ENCODE results near the gene NR1D2.

Gene NR1D2

DNA sequence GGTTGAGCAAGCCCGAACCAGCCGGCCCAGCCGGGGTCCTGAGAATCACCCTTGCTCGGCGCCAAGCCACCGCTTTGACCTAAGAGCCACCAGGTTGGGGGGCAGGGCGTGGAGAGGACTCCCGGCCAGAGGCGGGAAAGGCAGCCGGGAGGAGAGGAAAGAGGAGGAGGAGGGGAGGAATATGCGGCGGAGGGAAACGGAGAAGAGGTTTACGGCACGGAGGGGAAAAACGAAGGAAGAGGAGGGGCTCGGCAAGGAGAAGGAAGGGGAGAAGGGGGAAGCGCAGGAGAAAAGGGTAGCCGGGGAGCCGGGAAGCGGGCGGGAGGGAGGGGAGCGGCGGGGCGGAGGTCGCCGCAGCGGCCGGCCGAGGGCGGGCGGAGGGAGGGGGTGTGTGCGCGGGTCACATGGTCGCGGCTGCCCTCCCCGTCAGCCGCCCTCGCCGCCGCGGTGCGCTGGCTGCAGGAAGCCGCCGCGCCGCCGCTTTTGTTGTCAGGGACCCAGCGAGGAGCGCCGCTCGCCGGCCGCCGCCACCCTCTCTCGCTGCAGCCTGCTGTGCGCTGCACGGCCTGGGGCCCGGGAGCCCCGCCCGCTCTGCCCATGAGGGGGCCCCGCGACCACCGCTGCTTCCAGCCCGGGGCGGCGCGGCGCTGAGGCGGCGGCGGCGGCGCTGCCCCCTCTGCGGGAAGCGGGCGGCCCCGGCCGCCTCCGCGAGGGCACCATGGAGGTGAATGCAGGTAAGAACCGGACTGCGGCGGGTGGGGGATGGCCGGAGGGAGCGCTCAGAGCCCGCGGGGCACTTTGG, at the start of gene NR1D2 (continued):
- no peak for TF ChIP-seq ZNF621 (tag by site-specific recombination; IDR thresholded peaks at IDR 0.05)
- TF ChIP-seq ZNF660 (tag by site-specific recombination; IDR thresholded peaks at IDR 0.05): 0 out of 2 replicates have a peak, but pooled peaks have one; percentile 26
- TF ChIP-seq GFI1B (tag by site-specific recombination; IDR thresholded peaks at IDR 0.05): peak; percentile 61; the same call in 1 of the 2 replicates
- TF ChIP-seq ZNF391 (tag by site-specific recombination; IDR thresholded peaks at IDR 0.05; ENCODE audit: borderline replicate concordance, low read depth): no peak
- TF ChIP-seq ZNF341 (tag by site-specific recombination; IDR thresholded peaks at IDR 0.05; ENCODE audit: low read depth): peak; percentile 88
- TF ChIP-seq GLIS1 (tag by site-specific recombination; IDR thresholded peaks at IDR 0.05): peak; percentile 86
- TF ChIP-seq OSR2 (tag by site-specific recombination; IDR thresholded peaks at IDR 0.05): 0 out of 2 replicates have a peak, but pooled peaks have one; percentile 37
- TF ChIP-seq ZNF670 (tag by site-specific recombination; IDR thresholded peaks at IDR 0.05; ENCODE audit: low read depth): no peak
- TF ChIP-seq ZNF423 (tag by site-specific recombination; IDR thresholded peaks at IDR 0.05): 0 out of 2 replicates have a peak, but pooled peaks have one; percentile 17
- no peak for TF ChIP-seq ZNF518A (tag by site-specific recombination; conservative IDR thresholded peaks at IDR 0.05; ENCODE audit: low read depth)
- TF ChIP-seq, protein P1, sequence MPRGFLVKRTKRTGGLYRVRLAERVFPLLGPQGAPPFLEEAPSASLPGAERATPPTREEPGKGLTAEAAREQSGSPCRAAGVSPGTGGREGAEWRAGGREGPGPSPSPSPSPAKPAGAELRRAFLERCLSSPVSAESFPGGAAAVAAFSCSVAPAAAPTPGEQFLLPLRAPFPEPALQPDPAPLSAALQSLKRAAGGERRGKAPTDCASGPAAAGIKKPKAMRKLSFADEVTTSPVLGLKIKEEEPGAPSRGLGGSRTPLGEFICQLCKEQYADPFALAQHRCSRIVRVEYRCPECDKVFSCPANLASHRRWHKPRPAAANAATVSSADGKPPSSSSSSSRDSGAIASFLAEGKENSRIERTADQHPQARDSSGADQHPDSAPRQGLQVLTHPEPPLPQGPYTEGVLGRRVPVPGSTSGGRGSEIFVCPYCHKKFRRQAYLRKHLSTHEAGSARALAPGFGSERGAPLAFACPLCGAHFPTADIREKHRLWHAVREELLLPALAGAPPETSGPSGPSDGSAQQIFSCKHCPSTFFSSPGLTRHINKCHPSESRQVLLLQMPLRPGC (tag by site-specific recombination; IDR thresholded peaks at IDR 0.05): 0 out of 2 replicates have a peak, but pooled peaks have one; percentile 50
- peak; percentile 54; the same call in 1 of the 2 replicates for TF ChIP-seq PRDM4 (tag by site-specific recombination; IDR thresholded peaks at IDR 0.05)
- TF ChIP-seq ZNF2 (tag by site-specific recombination; IDR thresholded peaks at IDR 0.05): 0 out of 2 replicates have a peak, but pooled peaks have one; percentile 46
- 0 out of 2 replicates have a peak, but pooled peaks have one; percentile 28 for TF ChIP-seq WT1 (tag by site-specific recombination; IDR thresholded peaks at IDR 0.05)
- 0 out of 2 replicates have a peak, but pooled peaks have one; percentile 49 for TF ChIP-seq ZNF610 (tag by site-specific recombination; IDR thresholded peaks at IDR 0.05; ENCODE audit: borderline replicate concordance)
- TF ChIP-seq ZNF623 (tag by site-specific recombination; IDR thresholded peaks at IDR 0.05): no peak
- TF ChIP-seq, protein P2, sequence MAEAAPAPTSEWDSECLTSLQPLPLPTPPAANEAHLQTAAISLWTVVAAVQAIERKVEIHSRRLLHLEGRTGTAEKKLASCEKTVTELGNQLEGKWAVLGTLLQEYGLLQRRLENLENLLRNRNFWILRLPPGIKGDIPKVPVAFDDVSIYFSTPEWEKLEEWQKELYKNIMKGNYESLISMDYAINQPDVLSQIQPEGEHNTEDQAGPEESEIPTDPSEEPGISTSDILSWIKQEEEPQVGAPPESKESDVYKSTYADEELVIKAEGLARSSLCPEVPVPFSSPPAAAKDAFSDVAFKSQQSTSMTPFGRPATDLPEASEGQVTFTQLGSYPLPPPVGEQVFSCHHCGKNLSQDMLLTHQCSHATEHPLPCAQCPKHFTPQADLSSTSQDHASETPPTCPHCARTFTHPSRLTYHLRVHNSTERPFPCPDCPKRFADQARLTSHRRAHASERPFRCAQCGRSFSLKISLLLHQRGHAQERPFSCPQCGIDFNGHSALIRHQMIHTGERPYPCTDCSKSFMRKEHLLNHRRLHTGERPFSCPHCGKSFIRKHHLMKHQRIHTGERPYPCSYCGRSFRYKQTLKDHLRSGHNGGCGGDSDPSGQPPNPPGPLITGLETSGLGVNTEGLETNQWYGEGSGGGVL (tag by site-specific recombination; IDR thresholded peaks at IDR 0.05): peak; percentile 97
- TF ChIP-seq ZBTB20 (tag by site-specific recombination; IDR thresholded peaks at IDR 0.05): peak; percentile 68; the same call in 1 of the 2 replicates
- peak; percentile 57 for TF ChIP-seq ZXDB (tag by site-specific recombination; IDR thresholded peaks at IDR 0.05)
- TF ChIP-seq ZFHX2 (tag by site-specific recombination; conservative IDR thresholded peaks at IDR 0.05): 0 out of 2 replicates have a peak, but pooled peaks have one; percentile 15
- TF ChIP-seq, protein P3, sequence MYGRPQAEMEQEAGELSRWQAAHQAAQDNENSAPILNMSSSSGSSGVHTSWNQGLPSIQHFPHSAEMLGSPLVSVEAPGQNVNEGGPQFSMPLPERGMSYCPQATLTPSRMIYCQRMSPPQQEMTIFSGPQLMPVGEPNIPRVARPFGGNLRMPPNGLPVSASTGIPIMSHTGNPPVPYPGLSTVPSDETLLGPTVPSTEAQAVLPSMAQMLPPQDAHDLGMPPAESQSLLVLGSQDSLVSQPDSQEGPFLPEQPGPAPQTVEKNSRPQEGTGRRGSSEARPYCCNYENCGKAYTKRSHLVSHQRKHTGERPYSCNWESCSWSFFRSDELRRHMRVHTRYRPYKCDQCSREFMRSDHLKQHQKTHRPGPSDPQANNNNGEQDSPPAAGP (tag by site-specific recombination; IDR thresholded peaks at IDR 0.05): peak; percentile 78; the same call in 1 of the 2 replicates
- TF ChIP-seq, protein P4, sequence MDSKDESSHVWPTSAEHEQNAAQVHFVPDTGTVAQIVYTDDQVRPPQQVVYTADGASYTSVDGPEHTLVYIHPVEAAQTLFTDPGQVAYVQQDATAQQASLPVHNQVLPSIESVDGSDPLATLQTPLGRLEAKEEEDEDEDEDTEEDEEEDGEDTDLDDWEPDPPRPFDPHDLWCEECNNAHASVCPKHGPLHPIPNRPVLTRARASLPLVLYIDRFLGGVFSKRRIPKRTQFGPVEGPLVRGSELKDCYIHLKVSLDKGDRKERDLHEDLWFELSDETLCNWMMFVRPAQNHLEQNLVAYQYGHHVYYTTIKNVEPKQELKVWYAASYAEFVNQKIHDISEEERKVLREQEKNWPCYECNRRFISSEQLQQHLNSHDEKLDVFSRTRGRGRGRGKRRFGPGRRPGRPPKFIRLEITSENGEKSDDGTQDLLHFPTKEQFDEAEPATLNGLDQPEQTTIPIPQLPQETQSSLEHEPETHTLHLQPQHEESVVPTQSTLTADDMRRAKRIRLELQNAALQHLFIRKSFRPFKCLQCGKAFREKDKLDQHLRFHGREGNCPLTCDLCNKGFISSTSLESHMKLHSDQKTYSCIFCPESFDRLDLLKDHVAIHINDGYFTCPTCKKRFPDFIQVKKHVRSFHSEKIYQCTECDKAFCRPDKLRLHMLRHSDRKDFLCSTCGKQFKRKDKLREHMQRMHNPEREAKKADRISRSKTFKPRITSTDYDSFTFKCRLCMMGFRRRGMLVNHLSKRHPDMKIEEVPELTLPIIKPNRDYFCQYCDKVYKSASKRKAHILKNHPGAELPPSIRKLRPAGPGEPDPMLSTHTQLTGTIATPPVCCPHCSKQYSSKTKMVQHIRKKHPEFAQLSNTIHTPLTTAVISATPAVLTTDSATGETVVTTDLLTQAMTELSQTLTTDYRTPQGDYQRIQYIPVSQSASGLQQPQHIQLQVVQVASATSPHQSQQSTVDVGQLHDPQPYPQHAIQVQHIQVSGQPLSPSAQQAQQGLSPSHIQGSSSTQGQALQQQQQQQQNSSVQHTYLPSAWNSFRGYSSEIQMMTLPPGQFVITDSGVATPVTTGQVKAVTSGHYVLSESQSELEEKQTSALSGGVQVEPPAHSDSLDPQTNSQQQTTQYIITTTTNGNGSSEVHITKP (tag by site-specific recombination; IDR thresholded peaks at IDR 0.05): peak; percentile 62

Data from HEK293 (cell line).